Duodenal mucosa (tissue), 2 donors: ENCODE data around the gene DMC1.
"Not testable (repeated sequence)": the region's sequence is repeated elsewhere in the genome, so short reads cannot be mapped to it uniquely, and the experiment has no call there.

Experiments
- H3K27ac ChIP-seq: one replicate; pipeline ENCODE4 v1.7.0; 2013; ENCODE audit warnings: low read depth, low read length
- H3K27me3 ChIP-seq, 2 donors: one replicate each; pipeline ENCODE4 v1.7.0; 2013; ENCODE audit warnings: low read length in 2 of 2, control low read depth in 1 of 2; ENCODE audit not compliant: insufficient read depth in 2 of 2, control insufficient read depth in 1 of 2
- H3K36me3 ChIP-seq, 2 donors: one replicate each; pipeline ENCODE4 v1.7.0; 2013; ENCODE audit warnings: low read length in 2 of 2, control low read depth in 1 of 2; ENCODE audit not compliant: insufficient read depth in 2 of 2, control insufficient read depth in 1 of 2
- H3K4me1 ChIP-seq, 2 donors: one replicate each; pipeline ENCODE4 v1.7.0; 2013; ENCODE audit warnings: low read length in 2 of 2, control low read depth in 1 of 2; ENCODE audit not compliant: insufficient read depth in 2 of 2, control insufficient read depth in 1 of 2
- H3K4me3 ChIP-seq, 2 donors: one replicate each; pipeline ENCODE4 v1.7.0; 2013; ENCODE audit warnings: low read length in 2 of 2, low read depth in 1 of 2
- H3K9ac ChIP-seq, 2 donors: one replicate each; pipeline ENCODE4 v1.7.0; 2013; ENCODE audit warnings: low read length in 2 of 2, low read depth in 1 of 2
- H3K9me3 ChIP-seq, 2 donors: one replicate each; pipeline ENCODE4 v1.7.0; 2013; ENCODE audit warnings: low read length in 2 of 2, control low read depth in 1 of 2; ENCODE audit not compliant: control insufficient read depth in 1 of 2

Gene DMC1

DNA sequence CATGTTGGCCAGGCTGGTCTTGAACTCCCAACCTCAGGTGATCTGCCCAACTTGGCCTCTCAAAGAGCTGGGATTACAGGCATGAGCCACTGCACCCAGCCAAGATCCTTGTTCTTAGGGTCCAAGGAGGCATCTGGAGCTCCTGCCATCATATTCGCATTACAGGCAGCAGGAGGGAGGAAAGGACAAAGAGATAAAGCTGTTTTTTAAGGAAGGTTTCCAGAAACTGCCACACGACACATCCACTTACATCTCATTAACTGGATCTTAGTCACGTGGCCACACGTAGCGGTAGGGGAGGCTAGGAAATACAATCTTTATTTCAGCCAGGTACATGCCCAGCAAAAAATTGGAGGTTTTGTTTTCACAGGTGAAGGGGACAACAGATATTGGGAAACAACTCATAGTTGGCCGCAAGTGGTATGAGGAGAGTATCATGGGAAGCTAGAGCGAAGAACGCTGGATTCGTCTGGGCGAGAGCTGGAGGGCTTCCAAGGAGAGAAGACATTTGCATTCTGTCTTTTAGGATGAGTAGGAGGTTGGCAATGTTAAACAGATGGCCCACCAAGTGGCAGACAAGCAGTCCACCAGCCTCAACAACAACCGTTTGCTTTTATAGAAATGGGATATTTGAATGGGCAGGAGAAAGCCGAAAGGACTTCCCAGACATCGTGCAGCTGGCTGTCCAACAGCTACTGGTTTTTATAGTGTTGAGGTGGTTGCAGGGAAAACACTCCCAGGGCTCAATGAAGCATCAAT is 39.2 kb upstream of the DMC1 start:
- Histone ChIP-seq H3K36me3 (no peaks in the 10 kb centered on the region), H3K4me1 (no peaks in the 10 kb centered on the region), H3K4me3 (no peak overlapping the region), H3K27ac (no peak overlapping the region), H3K27me3 (no peaks in the 10 kb centered on the region), H3K9me3 (no peaks in the 10 kb centered on the region), H3K9ac (no peak overlapping the region)

DNA sequence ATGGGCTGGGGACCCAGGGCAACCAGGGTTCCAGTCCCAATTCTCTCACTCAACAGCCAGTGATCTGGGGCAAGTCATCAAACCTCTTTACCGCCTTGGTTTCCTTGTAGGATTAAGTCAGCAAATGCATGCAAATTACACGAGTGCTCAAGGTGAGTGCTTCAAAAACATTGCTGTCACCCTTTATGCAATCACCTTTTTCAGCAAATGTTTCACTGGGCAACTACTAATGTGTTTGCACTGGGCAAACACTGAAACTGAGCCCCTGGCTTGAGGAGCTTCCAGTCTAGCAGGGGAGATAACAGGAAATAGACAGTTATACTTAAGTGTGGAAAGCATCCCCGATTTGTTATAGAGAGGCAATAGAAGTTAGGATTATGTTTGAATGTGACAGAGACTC is 37.7 kb upstream of the DMC1 start:
- Histone ChIP-seq H3K9me3 (no peaks in the 10 kb centered on the region), H3K4me1 (no peaks in the 10 kb centered on the region), H3K36me3 (no peaks in the 10 kb centered on the region), H3K9ac (no peak overlapping the region), H3K27me3 (no peaks in the 10 kb centered on the region), H3K27ac (no peak overlapping the region), H3K4me3 (no peak overlapping the region)

DNA sequence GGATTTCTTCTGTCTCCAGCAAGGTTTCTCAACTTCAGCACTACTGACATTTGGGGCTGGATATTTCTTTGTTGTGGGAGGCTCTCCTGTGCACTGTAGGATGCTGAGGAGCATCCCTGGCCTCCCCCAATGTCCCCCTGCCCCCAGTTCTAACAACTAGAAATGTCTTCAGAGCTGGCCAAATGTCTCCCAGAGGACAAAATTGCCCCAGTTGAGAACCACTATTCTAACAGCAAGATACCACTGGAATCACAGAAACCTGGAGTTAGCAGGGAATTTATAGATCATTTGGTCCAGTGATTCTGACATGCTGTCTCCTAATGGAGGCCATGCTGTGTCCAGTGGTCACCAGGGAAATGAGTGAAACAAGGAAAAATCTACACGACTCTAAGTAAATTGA is 32.2 kb upstream of the DMC1 start:
- no peaks in the 10 kb centered on the region for H3K36me3 ChIP-seq
- H3K9ac ChIP-seq = no peak overlapping the region
- no peaks in the 10 kb centered on the region for H3K4me1 ChIP-seq
- H3K27ac ChIP-seq = no peak overlapping the region
- no peak overlapping the region for H3K4me3 ChIP-seq
- no peaks in the 10 kb centered on the region for H3K9me3 ChIP-seq
- no peaks in the 10 kb centered on the region for H3K27me3 ChIP-seq

DNA sequence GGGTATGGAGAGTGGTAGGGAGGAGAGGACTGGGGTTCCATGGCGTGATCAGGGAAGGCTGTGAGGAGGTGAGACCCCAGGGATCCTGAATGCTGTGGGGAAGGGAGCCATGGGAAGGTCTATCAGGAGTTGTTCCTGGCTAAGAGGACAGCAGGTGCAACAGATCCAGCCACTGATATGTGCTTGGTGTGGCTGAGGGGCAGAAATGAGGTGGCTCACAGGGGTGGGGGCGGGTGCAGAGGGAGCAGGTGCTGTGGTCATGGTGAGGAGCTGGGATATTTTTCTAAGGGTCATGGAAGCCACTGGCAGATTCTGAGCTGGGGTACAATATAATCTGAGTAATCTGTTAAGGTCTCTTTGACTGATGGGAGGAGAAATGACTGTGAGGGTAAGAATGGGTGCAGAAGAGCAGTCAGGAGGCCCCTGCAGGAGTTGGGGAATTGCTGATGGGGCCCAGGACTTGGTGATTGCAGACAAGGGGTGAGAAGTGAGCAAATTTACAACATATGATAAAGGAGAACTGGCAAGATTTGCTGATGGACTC is 31.3 kb upstream of the DMC1 start:
- H3K9ac ChIP-seq = no peak overlapping the region
- H3K27ac ChIP-seq = no peak overlapping the region
- no peak overlapping the region for H3K4me3 ChIP-seq
- no peaks in the 10 kb centered on the region for H3K4me1 ChIP-seq
- no peaks in the 10 kb centered on the region for H3K36me3 ChIP-seq
- H3K27me3 ChIP-seq = no peaks in the 10 kb centered on the region
- H3K9me3 ChIP-seq = no peaks in the 10 kb centered on the region

DNA sequence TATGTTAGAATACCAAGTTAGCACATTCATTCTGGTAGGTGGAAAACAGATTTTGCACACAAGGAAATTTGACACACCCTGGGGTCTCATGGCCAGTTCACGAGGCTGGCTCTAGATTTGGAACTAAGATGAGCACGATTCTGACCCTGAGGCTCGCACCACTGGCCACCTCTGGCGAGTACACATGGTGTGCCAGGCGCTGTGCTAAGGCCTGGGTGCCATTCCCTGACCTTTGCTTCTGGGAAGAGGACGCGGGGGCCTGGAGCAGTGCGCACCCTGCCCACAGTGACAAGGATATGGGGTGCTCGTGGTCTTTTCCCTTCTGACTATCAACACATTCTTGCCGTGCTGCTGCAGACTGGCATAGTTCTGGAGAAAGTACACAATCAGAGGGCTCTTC is 29.5 kb upstream of the DMC1 start:
- H3K9me3 ChIP-seq = no peaks in the 10 kb centered on the region
- H3K4me1 ChIP-seq = no peaks in the 10 kb centered on the region
- no peak overlapping the region for H3K4me3 ChIP-seq
- no peak overlapping the region for H3K9ac ChIP-seq
- no peak overlapping the region for H3K27ac ChIP-seq
- H3K36me3 ChIP-seq = no peaks in the 10 kb centered on the region
- H3K27me3 ChIP-seq = no peaks in the 10 kb centered on the region

DNA sequence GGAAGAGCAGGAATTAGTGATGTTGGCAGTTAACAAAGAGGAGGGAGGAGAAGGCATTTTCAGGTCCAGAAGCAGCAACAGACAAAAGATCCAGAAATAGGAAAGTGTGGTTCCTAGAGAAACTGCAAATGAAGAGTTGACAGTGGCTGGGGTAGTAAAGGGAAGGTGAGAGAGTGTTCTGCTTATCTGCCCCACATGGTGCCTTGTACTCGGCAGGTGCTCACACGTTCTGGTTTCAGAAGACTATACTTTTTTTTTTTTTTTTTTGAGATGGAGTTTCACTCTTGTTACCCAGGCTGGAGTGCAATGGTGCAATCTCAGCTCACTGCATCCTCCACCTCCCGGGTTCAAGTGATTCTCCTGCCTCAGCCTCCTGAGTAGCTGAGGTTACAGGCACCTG is 12.9 kb upstream of the DMC1 start:
- not testable (repeated sequence) for H3K4me1 ChIP-seq, H3K27me3 ChIP-seq, H3K9ac ChIP-seq, H3K9me3 ChIP-seq, H3K4me3 ChIP-seq, H3K36me3 ChIP-seq, H3K27ac ChIP-seq

DNA sequence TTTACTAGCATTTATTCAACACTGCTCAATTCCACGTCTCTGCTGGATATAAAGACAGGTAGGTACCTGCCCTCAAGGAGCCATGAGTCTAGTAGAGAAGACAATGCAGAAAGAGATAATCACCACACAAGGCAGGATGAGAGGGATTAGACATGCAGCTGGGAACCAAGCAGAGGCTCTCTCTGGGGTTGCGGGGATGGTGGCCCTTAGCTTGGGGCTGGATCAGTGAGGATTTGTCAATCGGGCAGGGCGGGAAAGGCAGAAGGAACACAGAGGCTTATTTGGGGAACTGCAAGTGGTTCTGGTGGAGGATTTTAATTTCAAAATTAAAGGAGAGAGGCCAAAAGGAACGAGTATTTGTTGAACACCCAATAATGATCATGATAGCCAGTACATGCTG is 8.5 kb upstream of the DMC1 start:
- no peak overlapping the region for H3K9ac ChIP-seq
- H3K27me3 ChIP-seq = no peaks in the 10 kb centered on the region
- no peak overlapping the region for H3K27ac ChIP-seq
- no peaks in the 10 kb centered on the region for H3K36me3 ChIP-seq
- no peaks in the 10 kb centered on the region for H3K4me1 ChIP-seq
- H3K4me3 ChIP-seq = no peak overlapping the region
- H3K9me3 ChIP-seq = no peaks in the 10 kb centered on the region

DNA sequence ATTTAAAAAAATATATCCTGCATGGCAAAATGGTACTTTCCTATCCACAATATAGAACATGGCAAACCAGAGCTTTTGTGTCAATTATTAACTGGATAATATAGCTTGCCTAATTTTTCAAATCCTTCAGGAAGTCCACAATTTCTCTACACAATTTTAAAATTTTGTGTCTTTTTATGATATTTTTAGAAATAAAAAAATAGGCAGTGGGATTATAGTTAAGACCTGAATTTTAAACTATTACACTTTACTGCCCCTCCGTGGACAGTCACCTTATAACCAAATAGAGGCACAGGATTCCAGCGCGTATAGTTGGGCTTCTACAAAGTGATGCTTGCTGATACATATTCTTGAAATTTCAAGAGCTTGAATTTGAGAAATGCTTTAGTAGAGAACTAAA is 2.1 kb upstream of the DMC1 start:
- Histone ChIP-seq H3K36me3 (no peaks in the 10 kb centered on the region), H3K27me3 (no peaks in the 10 kb centered on the region), H3K9me3 (no peaks in the 10 kb centered on the region), H3K9ac (no peak overlapping the region), H3K27ac (no peak overlapping the region), H3K4me1 (peaks cover 5 to 13% of the 10 kb centered on the region in 2 donors), H3K4me3 (no peak overlapping the region)

DNA sequence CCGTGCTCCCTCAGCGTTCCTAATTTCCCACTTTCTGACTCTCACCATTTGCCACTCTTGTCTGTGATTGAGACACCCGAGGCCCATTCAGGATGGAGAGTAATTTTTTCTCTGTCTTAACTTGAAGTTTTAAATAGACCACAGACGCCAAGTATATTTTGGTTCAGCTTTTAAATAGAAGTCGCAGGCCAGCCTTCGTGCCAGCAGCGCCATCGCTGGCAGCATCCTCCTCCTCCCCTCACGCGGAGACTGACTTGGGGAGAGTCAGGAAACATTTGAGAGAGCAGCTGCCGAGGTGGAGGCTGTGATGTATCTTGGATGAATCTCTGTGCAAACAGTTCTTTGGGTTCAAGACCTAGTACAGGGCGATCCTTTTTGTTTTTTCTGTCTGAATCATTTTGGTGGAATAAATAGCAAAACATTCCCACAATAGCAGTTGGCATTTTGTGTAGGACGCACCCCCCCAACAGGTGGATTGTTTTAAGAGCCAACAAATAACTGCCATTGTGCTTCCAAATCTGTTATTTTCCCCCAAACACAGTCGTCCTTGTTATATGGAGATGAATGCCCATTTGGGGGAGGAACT is 889 bp upstream of the DMC1 start:
- peak overlapping the region; percentile 78 to 79 for H3K4me3 ChIP-seq
- no peaks in the 10 kb centered on the region for H3K27me3 ChIP-seq

DNA sequence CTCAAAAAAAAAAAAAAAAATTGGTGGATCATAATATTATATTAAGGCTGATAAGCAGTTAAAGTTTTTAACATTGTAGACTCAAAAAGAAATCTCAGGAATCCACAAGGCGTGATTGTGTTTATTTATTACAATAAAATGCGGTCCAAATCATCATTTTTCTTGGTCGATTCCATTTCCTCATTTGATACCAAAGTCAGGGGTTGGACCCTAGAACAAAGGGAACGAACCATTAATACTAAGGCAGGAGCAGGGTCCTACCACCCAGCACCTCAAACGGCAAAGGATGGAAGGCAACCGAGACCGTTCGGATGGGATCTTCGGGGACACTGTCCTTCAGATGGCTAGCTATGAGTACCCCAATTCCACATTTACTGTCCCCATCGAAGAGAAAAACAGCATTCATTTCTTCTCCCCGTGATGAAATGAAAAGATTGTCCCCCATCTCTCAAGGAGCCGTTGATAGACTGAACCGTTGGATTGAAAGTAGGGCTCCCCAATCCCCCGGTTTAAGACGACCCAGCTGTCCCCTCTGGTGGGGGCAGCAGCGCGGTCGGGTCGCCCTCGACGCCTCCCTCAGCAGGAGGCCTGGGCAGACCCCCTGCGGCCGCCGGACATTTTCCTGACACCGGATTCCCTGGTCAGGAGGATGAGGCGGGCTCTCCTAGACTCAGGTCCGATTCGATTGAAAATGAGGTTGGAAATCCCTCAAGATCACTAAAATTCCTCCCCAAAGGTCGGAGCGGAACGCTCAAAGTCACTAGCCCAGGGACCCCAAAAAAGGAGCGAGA is 607 bp downstream of the DMC1 start:
- Histone ChIP-seq H3K9me3 (no peaks in the 10 kb centered on the region), H3K36me3 (no peaks in the 10 kb centered on the region), H3K27ac (no peak overlapping the region), H3K9ac (peak overlapping the region; percentile 71 to 77), H3K27me3 (no peaks in the 10 kb centered on the region), H3K4me3 (peak overlapping the region; percentile 74 to 78), H3K4me1 (peaks cover 5 to 13% of the 10 kb centered on the region in 2 donors)

More for the DNA sequence above, 889 bp upstream of the DMC1 start:
- H3K4me1 ChIP-seq = peaks cover 5 to 13% of the 10 kb centered on the region in 2 donors
- H3K9me3 ChIP-seq = no peaks in the 10 kb centered on the region
- no peak overlapping the region for H3K27ac ChIP-seq
- no peaks in the 10 kb centered on the region for H3K36me3 ChIP-seq
- H3K9ac ChIP-seq = peak overlapping the region; percentile 43 to 75
